HG02870 (cell line): Measurements from ENCODE around the gene AOAH.

Source experiments
- ATAC-seq: cut with Tn5 transposase; IDR thresholded peaks from one replicate; pipeline ENCODE4 v1.9.1; 2021; ENCODE audit warnings: mild to moderate bottlenecking, moderate library complexity; ENCODE audit not compliant: unreplicated experiment

AOAH gene, protein sequence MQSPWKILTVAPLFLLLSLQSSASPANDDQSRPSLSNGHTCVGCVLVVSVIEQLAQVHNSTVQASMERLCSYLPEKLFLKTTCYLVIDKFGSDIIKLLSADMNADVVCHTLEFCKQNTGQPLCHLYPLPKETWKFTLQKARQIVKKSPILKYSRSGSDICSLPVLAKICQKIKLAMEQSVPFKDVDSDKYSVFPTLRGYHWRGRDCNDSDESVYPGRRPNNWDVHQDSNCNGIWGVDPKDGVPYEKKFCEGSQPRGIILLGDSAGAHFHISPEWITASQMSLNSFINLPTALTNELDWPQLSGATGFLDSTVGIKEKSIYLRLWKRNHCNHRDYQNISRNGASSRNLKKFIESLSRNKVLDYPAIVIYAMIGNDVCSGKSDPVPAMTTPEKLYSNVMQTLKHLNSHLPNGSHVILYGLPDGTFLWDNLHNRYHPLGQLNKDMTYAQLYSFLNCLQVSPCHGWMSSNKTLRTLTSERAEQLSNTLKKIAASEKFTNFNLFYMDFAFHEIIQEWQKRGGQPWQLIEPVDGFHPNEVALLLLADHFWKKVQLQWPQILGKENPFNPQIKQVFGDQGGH

DNA sequence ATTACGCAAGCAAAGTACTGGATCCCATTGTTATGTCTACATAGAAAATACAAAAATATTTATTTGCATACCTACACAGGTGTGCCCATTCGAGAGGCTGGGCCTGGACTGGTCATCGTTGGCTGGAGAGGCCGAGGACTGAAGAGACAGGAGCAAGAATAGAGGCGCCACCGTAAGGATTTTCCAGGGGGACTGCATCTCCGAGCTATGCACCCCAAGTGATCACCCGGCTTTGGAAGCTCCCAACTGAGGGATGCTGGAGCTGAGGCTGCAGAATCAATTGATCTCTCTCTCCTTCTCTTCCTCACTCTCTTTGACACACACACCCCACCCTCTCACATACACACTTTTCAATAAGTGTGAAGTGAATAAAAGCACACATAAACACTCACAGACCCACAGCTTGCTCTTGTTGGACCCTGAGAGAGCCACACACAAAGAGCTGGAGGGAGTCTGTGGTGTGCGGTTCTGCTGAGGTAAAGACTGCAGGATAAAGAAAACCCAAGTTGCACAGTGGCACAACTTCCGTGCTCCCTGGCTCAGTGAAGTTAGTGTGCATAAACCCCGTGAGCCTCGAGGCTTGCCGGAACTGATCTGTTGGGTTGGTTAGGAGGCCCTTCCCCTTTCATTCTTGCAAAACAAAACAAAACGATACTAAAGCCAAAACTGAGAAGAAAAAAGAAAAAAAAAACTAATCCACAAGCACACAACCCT, at the start of gene AOAH:
Gene AOAH (minus strand): TSS at position 544 of the 714 bp plus-strand sequence. CDS start 346 bp downstream, at position 198.
- ATAC-seq, result peak; percentile 88

DNA sequence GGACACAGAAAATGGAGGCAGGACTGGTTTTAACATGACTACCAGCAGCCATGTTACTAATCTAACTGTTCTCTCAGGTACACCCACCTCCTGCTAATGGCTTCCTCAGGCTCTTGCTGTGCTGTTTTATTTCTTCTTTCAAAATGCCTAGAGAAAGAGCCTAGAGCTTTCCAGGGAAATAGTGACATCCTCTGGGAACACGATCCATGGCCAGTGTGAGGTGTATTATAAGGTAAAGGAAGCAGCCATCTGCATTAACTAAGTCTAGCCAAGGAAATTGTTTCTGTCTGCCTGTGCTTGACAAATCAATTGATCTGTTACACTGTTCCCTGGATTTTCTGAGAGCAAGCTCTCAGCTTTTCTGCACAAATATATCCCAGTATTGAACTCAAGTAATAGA, 42.2 kb upstream of the AOAH start:
- ATAC-seq, result no peak

DNA sequence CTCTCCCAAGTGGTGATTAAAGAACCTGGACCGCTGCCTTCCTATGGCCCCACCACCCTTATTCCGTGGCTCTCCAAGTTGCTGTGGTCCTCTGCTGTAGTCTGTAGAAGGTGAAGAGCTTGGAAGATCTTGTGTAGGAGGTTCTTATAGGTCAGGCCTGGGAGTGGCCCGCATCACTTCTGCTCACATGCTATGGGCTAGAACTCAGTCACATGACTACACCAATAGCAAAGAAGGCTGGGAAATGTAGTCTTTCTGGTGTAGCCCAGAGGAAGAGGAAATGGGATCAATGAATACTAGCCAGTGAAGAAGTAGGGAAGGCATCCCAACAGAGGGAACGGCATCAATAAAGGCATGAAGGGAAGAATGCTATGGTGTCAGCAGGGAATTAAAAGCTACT, 41.3 kb upstream of the AOAH start:
- ATAC-seq, result no peak

DNA sequence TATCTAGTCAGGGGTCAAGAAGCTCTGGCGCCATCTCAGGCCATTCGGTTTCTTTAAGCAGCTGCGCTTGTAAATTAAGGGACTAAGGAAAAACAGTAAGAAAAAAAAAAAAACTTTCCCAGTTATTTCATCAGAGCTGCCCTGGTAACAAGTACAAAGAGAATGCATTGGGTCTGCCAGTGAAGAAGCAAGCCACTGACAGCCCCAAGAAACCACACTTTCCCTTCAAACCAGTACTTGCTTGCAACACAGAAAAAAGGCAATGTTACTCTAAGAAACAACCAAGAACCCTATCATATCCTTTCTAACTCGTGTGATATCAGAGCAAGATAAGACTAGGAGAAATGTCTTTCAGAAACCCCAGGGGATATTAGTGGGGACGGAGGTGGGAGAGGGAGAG, 40.6 kb upstream of the AOAH start:
- ATAC-seq, result no peak

DNA sequence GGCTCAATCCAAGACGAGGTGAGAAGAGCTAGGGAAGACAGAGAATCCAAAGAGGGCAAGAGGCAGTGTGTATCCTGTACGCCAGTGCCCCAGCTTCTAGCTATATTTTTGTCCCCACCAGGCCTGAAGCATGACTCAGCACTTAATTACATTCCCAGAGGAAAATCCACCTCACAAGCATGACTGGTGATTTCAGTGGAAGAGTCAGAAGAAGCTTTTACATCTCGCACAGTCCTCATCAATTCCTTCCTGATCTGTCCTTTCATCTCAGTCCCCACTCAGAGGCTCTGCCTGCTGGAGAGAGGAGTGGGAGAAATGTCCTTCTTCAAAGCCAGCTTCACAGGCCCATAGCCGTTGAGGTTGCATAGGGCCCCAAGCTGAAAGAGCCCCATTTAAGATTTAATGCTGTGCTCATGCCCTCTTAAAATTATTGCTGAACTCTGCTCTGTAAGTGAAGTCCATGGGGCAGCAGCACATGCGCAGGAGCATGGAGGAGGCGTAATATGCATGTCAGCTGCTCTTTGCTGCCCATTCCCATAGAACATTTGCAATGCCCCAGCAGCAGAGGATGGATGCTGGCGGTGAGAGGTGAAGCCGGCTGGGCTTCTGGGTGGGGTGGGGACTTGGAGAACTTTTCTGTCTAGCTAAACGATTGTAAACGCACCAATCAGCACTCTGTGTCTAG, 39.0 kb upstream of the AOAH start:
- ATAC-seq, result no peak

DNA sequence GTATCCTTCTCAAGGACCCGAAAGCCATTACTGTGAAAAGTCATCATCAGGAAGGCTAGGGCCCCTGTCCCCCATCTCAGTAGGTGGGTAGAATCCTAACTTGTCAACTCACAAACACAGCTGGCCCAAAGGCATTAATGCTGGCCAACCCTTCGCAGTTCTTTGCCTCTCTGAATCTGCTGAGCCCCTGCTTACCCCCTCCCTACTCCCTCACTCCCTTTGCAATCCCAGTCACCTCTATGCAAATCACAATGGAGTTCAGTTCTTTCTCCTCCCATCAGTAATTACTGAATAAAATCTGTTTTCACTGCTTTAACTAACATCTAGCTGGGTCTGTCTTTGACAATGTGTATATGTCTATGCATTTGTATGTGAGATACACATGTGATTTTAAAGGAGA, 38.1 kb upstream of the AOAH start:
- ATAC-seq, result no peak

DNA sequence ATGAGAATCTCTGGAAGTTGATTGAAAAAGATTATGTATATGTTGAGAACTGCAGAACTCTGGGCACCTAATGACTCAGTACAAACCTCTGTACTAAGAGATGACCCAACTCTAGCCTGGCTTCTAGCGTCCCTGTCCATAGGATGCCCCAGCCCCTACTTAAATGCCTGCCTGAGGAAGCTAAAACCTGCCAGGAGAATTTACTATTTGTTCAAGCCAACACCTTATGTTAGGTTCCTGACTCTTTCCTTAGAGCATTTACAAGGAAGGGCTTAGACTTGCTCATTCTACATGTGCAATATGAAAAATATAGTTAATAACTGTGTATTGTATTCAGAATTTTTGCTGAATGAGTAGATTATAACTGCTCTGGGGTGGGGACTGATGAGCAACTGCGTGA, 37.5 kb upstream of the AOAH start:
- no peak for ATAC-seq

DNA sequence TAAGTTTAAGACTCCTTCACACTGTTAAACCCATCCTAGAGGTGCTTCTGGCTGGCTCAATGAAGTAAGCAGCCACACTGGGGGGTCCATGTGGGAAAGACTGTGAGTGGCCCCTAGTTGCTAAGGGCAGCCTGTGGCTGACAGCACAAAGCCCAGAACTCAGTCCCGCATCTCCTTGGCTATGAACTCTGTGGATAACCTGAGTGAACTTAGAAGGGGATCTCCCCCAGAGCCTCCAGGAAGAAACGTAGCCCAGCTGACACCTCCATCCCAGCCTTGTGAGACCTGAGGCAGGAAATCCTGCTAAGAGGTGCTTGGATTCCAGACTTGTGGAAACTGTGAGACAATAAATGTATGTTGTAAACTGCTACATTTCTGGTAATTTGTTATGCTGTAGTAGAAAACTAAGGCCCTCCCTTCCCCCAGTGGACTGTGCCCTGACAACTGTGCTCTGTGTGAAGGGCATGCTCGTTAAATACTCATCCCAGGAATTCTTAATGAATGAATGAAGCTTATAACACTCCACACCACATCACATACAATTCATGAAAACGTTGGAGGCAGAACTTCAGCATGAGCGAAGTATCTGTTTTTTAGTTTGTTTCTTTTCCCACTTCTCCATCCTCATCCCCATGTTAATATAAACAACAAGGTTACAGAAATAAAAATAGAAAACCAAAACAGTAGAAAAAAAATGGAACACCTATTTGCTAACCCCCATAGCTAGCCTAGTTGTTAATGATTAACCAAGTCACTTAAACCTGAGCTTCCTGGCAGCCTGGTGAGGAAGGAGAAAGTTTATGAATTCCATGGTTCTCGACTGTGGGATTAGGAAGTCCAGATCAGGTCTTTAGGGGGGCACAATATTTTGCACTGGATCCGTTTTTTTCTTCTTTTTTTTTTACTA, 36.8 kb upstream of the AOAH start:
- ATAC-seq, result no peak

DNA sequence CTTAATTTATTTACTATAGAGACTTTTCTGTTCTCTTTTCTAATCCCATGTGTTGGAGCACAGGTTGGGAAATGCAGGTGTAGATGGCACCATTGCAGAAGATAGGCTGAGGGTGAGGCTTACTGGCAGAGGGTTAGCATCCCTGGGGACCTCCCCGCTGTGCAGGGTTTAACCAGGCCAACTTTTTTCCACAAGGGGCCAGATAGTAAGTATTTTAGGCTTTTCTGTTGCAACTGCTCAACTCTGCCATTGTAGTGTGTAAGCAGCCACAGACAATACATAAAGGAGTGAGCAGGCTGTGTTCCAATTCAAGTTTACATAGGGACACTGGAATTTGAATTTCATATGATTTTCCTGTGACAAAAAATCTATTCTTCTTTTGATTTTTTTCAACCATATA, 34.6 kb upstream of the AOAH start:
- no peak for ATAC-seq

DNA sequence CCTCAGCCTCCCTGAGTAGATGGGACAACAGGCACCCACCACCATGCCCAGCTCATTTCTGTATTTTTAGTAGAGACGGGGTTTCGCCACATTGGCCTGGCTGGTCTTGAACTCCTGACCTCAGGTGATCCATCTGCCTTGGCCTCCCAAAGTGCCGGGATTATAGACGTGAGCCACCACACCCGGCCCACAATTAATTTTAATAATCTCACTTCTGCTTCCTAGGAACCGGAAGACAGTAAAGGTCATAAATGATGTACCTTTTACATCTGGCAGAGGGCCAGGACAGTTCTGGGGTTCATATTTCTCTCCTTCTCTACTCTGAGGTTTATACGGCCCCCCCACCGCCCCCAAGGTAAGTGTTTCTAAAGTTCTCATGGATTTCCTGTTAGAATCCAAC, 31.2 kb upstream of the AOAH start:
- ATAC-seq, result no peak

DNA sequence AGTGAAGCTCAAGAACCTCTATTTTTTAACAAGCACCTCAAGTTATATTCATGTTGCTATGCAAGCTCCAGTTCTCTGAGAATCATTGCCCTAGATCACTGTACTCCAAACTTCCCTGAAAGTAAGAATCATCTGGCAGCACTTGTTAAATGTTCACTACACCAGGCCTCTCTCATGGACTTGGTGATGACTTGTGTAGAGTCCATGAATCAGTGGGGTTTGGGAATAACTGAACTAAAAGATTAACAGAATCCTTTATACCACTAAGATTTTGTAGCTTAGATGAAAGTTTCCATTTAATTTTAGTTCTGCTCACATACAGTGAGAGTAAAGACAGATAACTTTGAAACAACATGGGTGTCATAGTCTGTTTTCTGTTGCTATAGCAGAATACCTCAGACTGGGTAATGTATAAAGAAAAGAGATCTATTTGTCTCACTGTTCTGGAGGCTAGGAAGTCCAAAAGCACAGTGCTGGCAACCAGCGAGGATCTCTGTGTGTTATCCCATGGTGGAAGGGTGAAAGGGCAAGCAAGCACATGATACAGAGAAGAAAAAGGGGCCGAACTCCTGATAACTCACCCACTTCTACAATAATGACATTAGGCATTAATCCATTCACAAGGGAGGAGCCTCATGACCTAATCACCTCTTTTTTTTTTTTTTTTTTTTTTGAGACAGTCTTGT, 27.9 kb upstream of the AOAH start:
- no peak for ATAC-seq

DNA sequence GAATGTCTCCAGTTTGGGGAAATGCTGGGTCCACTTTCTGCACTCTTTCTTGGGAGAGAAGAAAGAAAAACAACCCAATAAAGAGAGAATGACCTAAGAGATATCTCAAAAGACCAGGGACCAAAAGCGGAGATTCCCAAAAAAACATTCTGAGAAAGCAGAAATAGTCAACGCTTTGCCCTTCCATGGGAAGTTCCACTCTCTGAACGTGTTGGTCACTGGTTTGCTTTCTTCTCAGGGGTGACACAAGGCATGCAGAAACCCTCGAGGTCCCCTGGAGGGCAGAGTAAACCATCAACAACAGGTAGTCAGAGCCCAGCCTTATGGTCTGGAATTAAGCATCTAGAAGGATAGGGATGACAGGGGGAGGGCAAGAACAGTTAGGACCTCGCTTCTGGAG, 26.2 kb upstream of the AOAH start:
- no peak for ATAC-seq

DNA sequence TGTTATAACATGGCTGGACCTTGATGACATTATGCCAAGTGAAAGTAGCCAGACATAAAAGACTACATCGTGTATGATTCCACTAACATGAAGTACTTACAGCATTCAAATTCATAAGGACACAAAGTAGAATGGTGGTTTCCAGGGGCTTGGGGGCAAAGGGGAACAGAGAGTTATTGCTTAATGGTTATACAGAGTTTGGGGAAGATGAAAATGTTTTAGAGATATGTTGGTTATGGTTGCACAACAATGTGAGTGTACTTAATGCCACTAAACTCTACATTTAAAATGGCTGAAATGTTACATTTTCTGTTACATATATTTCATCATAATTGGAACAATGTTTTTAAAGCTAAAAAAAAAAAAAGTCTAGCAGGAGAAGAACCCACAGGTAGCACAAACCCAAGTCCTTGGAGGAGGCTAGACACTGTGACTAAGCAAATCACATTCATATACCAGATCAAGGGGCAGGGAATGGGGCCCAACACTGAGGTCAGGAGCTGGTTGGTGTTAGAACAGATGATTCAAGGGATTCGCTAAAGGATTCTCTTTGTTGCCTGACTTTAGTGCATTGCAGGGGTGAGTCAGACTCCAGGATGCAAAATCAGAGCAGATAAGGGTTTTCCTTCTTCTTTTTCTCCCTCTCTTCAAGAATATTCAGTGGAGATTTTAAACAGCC, 25.1 kb upstream of the AOAH start:
- no peak for ATAC-seq

DNA sequence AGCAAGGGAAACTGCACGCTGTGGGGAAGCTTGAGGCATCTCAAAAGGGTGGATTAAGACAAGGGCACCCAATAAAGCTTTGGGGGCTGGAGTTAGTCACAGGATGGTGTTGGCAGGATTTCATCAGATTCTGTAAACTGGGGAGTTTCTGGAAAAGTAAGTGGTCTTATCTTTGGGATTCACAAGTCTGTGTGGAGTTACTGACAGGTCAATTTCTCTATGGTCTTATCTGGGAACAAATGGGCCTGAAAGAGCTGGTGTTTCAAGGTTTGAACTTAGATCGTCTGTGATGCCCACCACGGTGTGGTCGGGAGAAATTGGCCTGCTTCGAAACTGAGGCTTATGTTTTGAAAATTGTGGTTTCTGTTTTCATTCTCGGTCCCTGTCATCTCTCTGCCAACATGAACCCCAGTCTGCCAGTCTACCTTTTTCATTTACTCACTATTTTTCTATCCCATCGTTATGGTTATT, 23.8 kb upstream of the AOAH start:
- ATAC-seq, result no peak

DNA sequence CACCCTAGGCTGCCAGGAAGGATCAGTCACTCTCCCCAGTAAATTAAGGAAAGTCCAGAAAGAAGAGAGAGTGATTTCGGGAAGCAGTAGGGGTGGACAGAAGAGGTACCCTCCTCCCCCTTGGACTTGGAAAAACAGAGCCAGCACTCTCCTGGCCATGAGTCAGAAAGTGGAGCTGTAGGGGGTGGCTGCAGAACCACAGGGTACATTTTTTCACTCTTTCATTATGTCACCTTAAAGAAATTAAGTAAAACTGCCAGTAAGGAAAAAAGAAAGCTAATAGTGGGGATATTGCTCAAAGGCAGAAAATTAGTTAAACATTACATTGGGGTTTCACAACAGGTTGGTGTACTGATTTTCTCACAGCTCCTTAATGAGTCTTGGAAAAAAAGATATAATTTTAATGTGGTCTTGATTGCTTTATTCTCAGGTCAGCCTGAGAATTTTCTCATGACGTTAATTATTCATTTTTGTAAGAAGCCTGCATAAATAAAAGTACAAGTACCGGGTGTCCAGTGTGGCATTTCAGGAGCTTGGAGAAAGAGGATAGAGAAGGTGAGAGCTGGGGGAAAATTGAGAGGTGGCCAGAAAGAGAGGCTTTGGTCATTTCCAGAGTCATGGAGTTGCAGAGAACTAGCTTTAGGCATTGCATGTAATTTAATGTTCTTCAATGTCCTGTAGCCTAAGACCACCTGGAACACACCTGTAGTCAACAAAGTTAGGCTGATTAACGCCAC, 23.2 kb upstream of the AOAH start:
- no peak for ATAC-seq

DNA sequence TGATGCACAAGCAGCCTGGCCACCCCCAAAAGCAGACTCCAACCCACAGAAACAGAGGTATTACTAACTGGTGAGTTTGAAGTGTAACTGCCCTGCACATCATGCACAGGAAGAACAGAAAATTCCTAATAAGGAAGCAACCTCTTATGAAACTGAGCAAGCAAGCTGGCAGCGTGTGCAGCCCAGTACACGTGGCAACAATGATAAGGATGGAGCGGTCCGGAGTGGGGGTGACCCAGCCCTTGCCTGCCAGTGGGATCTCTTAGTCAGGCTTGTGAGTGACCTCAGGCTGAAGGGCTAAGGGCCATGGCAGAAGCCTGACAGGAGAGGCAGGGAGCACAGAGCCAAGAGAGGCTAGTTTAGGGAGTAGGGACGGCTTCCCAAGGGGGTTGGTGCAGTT, 22.1 kb upstream of the AOAH start:
- ATAC-seq, result no peak

DNA sequence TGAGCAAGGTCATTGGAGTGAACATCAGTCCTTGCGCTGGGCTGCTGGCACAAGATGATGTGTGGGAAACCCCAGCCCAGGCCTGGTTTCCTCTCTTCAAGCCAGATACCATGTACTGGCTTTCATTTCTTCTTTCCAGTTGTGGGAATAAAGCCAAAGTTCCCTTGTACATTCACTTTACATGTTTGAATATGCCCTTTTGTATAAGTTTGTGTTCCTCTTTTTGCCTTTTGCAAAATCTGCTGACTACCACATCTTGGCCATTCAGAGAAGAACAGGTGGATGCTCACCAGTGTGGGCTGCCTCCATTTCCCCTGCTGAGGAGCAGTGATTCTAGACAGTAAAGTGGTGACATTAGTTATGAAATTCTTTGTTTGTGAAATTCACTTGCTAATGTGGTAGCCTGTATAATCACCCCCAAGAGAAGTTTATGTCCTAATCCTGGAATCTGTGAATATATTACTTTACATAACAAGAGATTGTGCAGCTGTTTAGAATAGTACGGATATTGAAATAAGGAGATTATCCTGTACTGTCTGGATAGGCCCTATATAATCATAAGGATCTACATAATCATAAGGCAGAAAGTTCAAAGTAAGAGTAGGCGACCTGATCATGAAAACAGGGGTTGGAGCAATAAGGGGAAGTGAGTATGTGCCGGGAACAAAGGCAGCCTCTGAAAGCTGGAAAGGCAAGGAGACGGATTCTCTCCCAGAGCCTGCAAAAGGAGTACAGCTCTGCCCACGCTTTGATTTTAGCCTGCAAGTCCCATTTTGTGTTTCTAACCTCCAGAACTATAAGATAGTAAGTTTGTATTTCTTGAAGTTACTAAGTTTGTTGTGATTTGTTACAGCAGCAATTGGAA, 18.8 kb upstream of the AOAH start:
- ATAC-seq, result peak; percentile 73

DNA sequence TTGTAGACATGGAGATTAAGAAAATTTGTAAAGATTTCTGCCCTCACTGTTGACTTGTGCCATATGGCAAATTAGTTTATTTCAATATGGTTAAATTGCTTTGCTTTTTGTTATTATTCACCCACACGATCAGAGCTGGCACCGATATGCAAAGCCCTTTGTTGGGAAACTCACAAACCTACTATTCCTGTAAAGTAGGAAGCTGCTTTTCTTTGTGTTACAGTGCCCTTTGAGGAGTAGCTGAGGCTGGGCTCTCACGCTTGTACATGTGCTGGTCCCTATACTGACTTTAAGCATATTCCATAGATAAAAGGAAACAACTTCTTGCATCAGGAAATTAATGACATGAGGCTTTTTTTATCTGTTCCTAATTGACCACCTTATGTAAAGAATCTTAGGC, 17.6 kb upstream of the AOAH start:
- no peak for ATAC-seq
